SW 1271 (cell line): ENCODE measurements around the gene BICDL1.
A peak's percentile ranks its signal among the peaks of the same experiment; 100 is the strongest.

ENCODE experiments used
- DNase-seq, 2 experiments: peaks; one replicate each; lab custom pipeline; 2025; lab: John Stamatoyannopoulos, UW

Gene BICDL1

DNA sequence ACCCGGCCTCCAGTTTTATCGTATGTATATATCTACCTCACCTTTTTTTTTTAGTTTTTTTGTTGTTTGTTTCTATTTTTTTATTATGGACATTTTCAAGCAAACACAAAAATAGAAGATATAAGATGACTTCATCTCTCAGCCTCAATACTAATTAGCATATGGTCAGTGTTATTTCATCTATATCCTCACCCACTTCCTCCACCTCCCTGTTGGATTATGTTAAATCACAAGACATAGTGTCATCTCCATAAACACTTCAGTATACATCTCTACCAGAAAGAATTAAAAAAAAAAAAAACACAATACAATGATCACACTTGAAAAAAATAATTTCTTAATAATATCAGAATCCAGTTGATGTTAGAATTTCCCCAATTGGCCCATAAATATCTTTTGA is 92.6 kb downstream of the BICDL1 start:
- DNase-seq: no peak

- DNase-seq: no peak
These were observed 97.0 kb downstream of the BICDL1 start for GRCh38 chr12:120085920-120086645.

DNA sequence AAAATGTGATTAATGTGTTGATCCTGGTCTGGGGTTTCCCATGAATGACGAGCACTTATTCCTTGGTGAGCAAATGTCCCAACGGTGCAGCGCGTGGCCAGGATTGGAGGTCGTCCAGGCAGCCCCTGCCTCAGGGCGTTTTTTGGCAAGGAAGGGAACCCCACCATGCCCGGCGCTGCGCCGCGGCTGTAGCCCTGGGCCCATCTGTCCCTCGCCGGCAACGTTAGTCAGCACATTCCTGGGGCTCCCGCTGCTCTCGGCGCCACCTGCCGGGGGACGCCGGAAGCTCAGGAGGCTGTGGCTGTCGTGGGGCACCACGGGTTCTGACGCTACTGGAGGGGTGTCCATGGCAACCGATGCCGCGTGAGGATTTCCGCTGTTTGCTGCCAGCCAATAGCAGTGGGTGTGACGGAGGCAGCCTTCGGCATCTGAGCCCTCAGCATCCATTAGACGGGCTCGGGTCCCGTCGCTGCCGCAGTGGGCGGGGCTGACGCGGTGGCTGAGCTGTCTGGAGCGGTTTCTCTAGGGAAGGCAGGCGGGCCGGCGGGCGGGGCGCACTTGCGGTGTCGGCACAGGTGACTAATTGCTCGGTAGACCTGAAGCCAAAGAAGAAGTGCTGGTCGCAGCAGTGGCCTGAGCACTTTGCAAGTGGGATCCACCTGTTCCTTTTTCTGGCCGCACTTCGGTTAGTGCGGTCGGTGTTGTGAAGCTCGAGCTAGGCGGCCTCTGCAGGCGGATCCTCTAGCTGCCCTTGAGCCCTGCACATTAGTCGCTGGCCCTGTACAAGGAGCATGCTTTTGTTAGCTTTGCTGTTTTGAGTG is 98.0 kb downstream of the BICDL1 start:
- DNase-seq: peak; percentile 94 to 98

GRCh38 chr12:120089105-120089504 is 100.1 kb downstream of the BICDL1 start:
- DNase-seq: no peak

GRCh38 chr12:120089796-120090195 is 100.8 kb downstream of the BICDL1 start:
- no peak for DNase-seq

GRCh38 chr12:120090206-120090605 is 101.2 kb downstream of the BICDL1 start:
- no peak for DNase-seq

DNA sequence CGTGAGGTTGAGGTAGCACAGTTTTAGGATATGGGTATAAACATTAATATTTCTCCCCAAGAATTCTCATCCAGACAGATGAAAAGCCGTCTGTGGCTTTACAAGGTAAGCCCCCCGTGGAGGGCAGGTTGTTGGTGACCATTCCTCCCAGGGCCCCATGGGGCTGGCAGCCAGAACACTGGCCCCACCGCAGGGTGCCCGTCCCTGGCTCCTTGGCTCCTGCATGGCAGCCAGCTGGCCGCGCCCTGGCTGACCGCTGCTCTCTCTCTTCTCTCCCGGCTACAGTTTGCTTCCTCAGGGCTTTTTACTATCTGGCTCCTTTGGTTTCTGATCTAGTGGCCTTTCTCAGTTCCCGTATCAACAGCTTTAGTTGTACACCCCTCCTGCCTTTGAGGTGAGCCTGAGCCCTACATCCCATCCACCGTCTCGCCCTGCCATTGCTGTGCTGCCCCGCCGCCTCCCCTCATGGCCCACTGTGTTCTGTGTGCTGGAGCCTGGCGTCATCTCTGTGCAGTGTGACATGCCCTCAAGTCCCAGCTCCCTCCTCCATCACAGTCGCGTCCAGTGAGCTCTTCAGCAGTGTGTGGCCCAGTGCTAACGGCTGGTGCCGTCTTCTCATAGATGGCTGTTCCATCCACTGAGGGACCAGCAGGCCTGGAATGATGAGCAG is 101.7 kb downstream of the BICDL1 start:
- DNase-seq: no peak

- DNase-seq: no peak
These were observed 102.5 kb downstream of the BICDL1 start for GRCh38 chr12:120091371-120092090.

DNA sequence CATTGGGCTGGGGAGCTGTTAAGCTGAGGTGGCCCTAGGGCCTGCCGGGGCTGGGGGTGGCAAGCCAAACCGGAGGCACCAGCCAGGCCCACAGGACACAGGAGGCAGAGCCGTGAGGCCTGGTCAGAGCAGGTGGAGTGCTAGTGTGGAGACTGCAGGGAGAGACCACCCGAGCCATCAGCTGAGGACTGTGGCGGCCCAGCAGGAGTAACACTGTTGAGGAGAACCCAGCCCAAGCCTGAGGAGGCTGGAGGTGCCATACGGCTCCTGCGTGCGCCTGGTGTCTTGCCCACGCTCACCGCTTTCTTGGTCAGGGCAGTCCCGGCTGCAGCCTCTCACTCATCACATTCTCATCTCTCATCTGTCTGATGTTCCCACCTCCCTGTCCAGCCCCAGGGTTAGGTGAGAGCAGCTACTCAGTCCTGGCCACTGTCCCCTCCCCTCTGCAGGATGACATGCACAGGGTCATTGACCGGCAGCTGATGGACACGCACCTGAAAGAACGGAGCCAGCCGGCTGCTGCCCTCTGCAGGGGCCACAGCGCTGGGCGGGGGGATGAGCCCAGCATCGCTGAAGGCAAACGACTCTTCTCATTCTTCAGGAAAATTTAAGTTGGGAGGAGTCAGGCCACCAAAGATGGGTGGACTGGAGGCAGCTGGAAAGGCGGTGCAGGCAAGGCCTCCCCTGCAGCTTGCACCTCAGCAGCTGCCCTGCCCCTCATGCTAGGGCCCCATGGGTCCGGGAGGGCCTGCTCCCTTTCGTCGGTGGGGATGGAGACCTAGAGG is 103.7 kb downstream of the BICDL1 start:
- no peak for DNase-seq

GRCh38 chr12:120093336-120093591 is 104.2 kb downstream of the BICDL1 start:
- no peak for DNase-seq

GRCh38 chr12:120093592-120094355 is 104.7 kb downstream of the BICDL1 start:
- no peak for DNase-seq

- DNase-seq: no peak
These were observed 105.4 kb downstream of the BICDL1 start for GRCh38 chr12:120094485-120094884.

DNA sequence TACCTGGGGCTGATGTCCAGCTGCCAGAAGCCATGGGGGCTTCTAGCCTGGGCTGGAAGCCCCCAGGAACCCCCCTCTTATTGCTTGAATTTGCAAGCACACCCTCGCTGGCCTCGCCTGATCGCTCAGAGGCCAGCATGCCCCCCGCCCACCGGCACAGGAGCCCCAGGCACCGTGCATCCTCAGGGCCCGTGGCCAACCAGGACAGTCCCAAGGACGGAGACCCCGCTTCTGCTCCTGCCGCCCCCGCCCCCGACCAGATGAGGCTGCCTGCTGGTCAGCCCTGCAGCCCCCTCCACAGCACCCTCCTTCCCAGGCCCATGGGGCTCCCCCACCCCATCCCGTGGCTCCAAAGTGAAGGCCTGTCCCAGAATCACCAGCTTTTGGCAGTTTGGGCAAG is 106.3 kb downstream of the BICDL1 start:
- DNase-seq: no peak

GRCh38 chr12:120095736-120096135 is 106.7 kb downstream of the BICDL1 start:
- DNase-seq: no peak

DNA sequence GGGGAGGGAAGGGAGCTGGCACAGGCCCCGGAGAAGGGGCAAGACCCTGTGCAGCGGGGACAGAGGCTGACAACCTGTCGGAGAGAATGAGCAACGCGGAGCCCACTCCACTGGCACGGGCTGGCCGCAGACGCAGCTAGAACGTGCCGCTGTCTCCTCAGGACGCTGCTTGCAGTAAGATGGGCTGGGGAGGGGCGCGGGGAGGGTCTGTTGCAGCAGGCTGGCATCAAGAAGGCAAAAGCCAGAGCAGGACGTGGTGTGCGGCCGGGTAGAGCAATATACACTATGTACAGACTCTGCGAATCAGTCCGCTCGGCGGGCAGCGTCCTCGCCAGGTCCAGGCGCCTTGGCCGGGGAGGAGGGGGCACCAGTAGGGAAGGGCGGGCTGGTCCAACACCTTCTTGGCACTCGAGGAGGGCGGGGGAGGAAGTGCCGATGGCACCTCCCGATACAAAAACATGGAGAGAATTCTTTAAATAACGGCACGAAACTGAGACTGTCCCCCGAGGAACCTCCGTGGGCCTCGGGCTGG is 107.7 kb downstream of the BICDL1 start:
- DNase-seq: no peak

DNA sequence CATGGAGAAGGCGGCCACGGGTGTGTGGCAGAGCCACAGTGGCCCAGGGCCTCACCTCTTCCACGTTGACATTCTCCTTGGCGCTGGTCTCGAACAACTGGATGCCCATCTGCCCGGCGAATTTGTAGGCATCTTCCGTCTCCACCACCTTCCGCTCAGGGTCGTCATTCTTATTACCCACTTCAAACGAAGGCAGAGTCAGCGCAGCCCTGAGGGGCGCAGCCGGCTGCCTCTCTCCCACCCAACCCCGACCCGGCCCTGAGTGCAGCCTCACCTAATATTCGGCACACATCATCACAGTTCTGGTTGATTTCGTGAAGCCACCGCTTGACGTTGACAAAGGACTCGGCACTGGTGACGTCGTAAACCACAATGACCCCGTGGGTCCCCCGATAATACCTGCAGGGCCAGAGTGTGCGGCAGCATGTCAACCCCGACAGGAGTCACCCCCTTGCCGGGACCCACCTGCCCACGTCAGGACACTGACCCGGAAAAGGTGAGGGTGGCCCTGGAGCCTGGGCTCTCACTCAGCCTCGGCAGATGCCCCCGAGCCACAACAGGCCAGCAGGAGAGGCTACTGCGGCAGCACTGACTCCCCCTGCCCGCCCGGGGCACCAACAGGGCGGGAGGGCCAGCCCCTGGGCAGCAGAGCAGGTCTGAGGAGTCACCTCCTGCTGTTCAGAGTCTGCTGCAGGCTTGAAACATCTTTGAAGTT is 109.9 kb downstream of the BICDL1 start:
- DNase-seq: no peak

GRCh38 chr12:120099738-120100137 is 110.7 kb downstream of the BICDL1 start:
- no peak for DNase-seq

- DNase-seq: no peak
These were observed 111.6 kb downstream of the BICDL1 start for GRCh38 chr12:120100630-120101029.

DNA sequence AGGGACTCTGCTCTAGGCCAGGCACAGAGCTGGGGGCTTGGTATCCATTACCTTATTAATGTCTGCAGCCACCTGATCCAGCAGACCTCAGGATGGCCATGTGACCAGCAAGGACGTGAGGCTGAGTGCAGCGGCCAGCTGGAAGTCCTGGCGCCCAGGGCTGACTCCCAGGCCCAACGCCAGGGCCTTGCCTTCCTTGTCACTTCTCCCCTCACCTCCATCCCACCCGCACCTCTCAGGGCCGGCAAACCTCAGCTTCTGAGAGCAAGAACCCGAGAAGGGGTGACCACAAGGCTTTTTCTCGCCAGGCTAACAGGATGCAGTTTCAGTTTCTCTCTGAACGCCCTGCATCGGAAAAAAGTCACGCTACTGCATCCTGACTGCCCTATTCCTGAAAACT is 112.1 kb downstream of the BICDL1 start:
- DNase-seq: no peak

- DNase-seq: no peak
These were observed 112.6 kb downstream of the BICDL1 start for GRCh38 chr12:120101617-120102016.
